IMR-90 (cell line): ENCODE data around the gene ECHS1. TPM values are rescaled to one million over a fixed set of nuclear protein-coding genes. Genes with fewer than 3 reads are reported as not detected.
A peak's percentile ranks its signal among the peaks of the same experiment; 100 is the strongest.

Experiments used
- ATAC-seq: fragments of 200-7000 bp; cut with Tn5 transposase; 2 replicates; pipeline ENCODE4 v1.9.1; 2020; ENCODE audit warnings: low read depth, mild to moderate bottlenecking, moderate library complexity
- BruUV-seq: library from RNA; stranded (reverse); fragments of 400-500 nt; replicated peaks from 2 replicates; lab custom pipeline; 2021; lab: Mats Ljungman, UMichigan
- CTCF ChIA-PET: fragments of 300-600 bp; formaldehyde crosslinking; extraction: SDS; loops from one replicate; lab custom pipeline; 2021; ENCODE audit warnings: antibody characterized with exemption; lab: Yijun Ruan, JAX
- POLR2A ChIA-PET: fragments of 300-600 bp; sonication (Branson Sonifier 250); formaldehyde crosslinking; loops from one replicate; lab custom pipeline; 2022; ENCODE audit warnings: antibody characterized with exemption; ENCODE audit not compliant: unreplicated experiment; lab: Charles Lee
- DNase-seq: peaks from one replicate; pipeline ENCODE4 v3.0.0; 2013
- H2AFZ ChIP-seq: replicated peaks from 2 replicates; pipeline ENCODE3; 2013; ENCODE audit warnings: low read length, mild to moderate bottlenecking; ENCODE audit not compliant: poor library complexity
- H2AK5ac ChIP-seq: 2 replicates; pipeline ENCODE4 v1.6.1; 2013; ENCODE audit warnings: low read depth, low read length, inconsistent platforms
- H2AK9ac ChIP-seq: replicated peaks from 2 replicates; pipeline ENCODE3; 2013; ENCODE audit warnings: mild to moderate bottlenecking, low read depth, low read length, moderate library complexity; ENCODE audit not compliant: poor library complexity
- H2BK120ac ChIP-seq: 2 replicates; pipeline ENCODE4 v1.6.1; 2013; ENCODE audit warnings: low read depth, low read length, inconsistent platforms
- H2BK15ac ChIP-seq: 3 replicates; pipeline ENCODE4 v1.6.1; 2013; ENCODE audit warnings: low read depth, low read length, inconsistent platforms
- H2BK20ac ChIP-seq: 2 replicates; pipeline ENCODE4 v1.6.1; 2013; ENCODE audit warnings: low read depth, mild to moderate bottlenecking, inconsistent platforms, low read length, moderate library complexity
- H2BK5ac ChIP-seq: 2 replicates; pipeline ENCODE4 v1.6.1; 2013; ENCODE audit warnings: mild to moderate bottlenecking, low read depth, low read length, inconsistent platforms; ENCODE audit not compliant: poor library complexity, severe bottlenecking
- H3K14ac ChIP-seq: replicated peaks from 2 replicates; pipeline ENCODE4 v1.6.1; 2013; ENCODE audit warnings: low read depth, low read length, inconsistent platforms
- H3K18ac ChIP-seq: 2 replicates; pipeline ENCODE4 v1.6.1; 2013; ENCODE audit warnings: low read depth, low read length, control low read depth
- H3K23ac ChIP-seq: 2 replicates; pipeline ENCODE4 v1.6.1; 2013; ENCODE audit warnings: low read depth, low read length, inconsistent platforms
- H3K27ac ChIP-seq: 2 replicates; pipeline ENCODE4 v1.5.1; 2013; ENCODE audit warnings: mild to moderate bottlenecking, control low read depth, low read length; ENCODE audit not compliant: insufficient read depth
- H3K27me3 ChIP-seq: 2 replicates; pipeline ENCODE4 v1.6.1; 2013; ENCODE audit warnings: low read length; ENCODE audit not compliant: control insufficient read depth, insufficient read depth
- H3K36me3 ChIP-seq: 2 replicates; pipeline ENCODE4 v1.6.1; 2013; ENCODE audit warnings: low read length, mixed read lengths; ENCODE audit not compliant: control insufficient read depth, insufficient read depth
- H3K4ac ChIP-seq: 2 replicates; pipeline ENCODE4 v1.6.1; 2013; ENCODE audit warnings: low read depth, low read length, inconsistent platforms
- H3K4me1 ChIP-seq: 2 replicates; pipeline ENCODE4 v1.6.1; 2013; ENCODE audit warnings: low read length, mixed read lengths; ENCODE audit not compliant: control insufficient read depth, insufficient read depth
- H3K4me2 ChIP-seq: 2 replicates; pipeline ENCODE4 v1.6.1; 2013; ENCODE audit warnings: low read depth, mild to moderate bottlenecking, control low read depth, low read length, moderate library complexity
- H3K4me3 ChIP-seq: 2 replicates; pipeline ENCODE4 v1.5.1; 2013; ENCODE audit warnings: low read depth, mild to moderate bottlenecking, control low read depth, low read length, moderate library complexity; ENCODE audit not compliant: insufficient read depth
- H3K56ac ChIP-seq: 2 replicates; pipeline ENCODE4 v1.6.1; 2013; ENCODE audit warnings: low read length, inconsistent platforms; ENCODE audit not compliant: insufficient read depth; ENCODE audit errors: extremely low read depth
- H3K79me1 ChIP-seq, 2 experiments: 2 replicates each; pipeline ENCODE4 v1.6.1; 2013; ENCODE audit warnings: low read length in 2 of 2, inconsistent platforms in 1 of 2, low read depth in 1 of 2
- H3K9ac ChIP-seq: 2 replicates; pipeline ENCODE4 v1.6.1; 2013; ENCODE audit warnings: low read depth, low read length, control low read depth
- H3K9me1 ChIP-seq: 2 replicates; pipeline ENCODE4 v1.6.1; 2013; ENCODE audit warnings: low read length, inconsistent platforms; ENCODE audit not compliant: insufficient read depth
- H3K9me3 ChIP-seq: 2 replicates; pipeline ENCODE4 v1.6.1; 2013; ENCODE audit warnings: low read length; ENCODE audit not compliant: control insufficient read depth, insufficient read depth
- H4K20me1 ChIP-seq: 2 replicates; pipeline ENCODE4 v1.6.1; 2013; ENCODE audit warnings: low read length, inconsistent platforms; ENCODE audit not compliant: insufficient read depth
- H4K5ac ChIP-seq: 2 replicates; pipeline ENCODE4 v1.6.1; 2013; ENCODE audit warnings: mild to moderate bottlenecking, low read depth, low read length, control low read depth
- H4K8ac ChIP-seq, 2 experiments: 2 replicates each; pipeline ENCODE4 v1.6.1; 2013; ENCODE audit warnings: low read depth in 2 of 2, low read length in 2 of 2, control low read depth in 1 of 2, inconsistent platforms in 1 of 2
- H4K91ac ChIP-seq: 2 replicates; pipeline ENCODE4 v1.6.1; 2013; ENCODE audit warnings: low read depth, low read length, inconsistent platforms; ENCODE audit not compliant: insufficient read depth
- BHLHE40 ChIP-seq: fragments of 150-350 bp; IDR thresholded peaks from 2 replicates; pipeline ENCODE4 v1.6.1; 2016; ENCODE audit warnings: mild to moderate bottlenecking, low read depth, low read length
- CTCF ChIP-seq: conservative IDR thresholded peaks from 2 replicates; pipeline ENCODE4 v1.5.1; 2012; ENCODE audit warnings: mild to moderate bottlenecking, low read depth, low read length, improper control_type of control experiment
- MAZ ChIP-seq: IDR thresholded peaks from 2 replicates; pipeline ENCODE4 v1.6.1; 2012; ENCODE audit warnings: low read depth, mild to moderate bottlenecking, low read length, improper control_type of control experiment, moderate library complexity, borderline replicate concordance
- SMC3 ChIP-seq: fragments of 150-350 bp; IDR thresholded peaks from 2 replicates; pipeline ENCODE4 v1.6.1; 2016; ENCODE audit warnings: low read depth, mild to moderate bottlenecking, antibody characterized with exemption, low read length, moderate library complexity
- WGBS, 2 experiments: methylation state at CpG; one replicate each; pipeline versions ENCODE4 v1.1.5 to v1.1.7; 2013; ENCODE audit warnings: missing lambda C conversion rate in 2 of 2; ENCODE audit not compliant: insufficient read length in 1 of 2; ENCODE audit errors: extremely low coverage in 2 of 2; 5-methylcytosine and 5-hydroxymethylcytosine counted together
- dilution Hi-C: fragments of 300-500 bp; cut with HindIII; formaldehyde crosslinking; loops from one replicate; pipeline ENCODE4 v1.14.3; 2018; ENCODE audit warnings: low sequenced_read_pairs; ENCODE audit not compliant: unreplicated experiment
- in situ Hi-C: fragments of 300-500 bp; cut with MboI; formaldehyde crosslinking; loops from 3 replicates; pipeline ENCODE4 v1.14.3; 2019; ENCODE audit warnings: low sequenced_read_pairs, inconsistent platforms, mixed read lengths
- intact Hi-C: fragments of 100-400 bp; cut with micrococcal nuclease; formaldehyde crosslinking; loops from 2 replicates; pipeline ENCODE4 v1.10.0; 2022
- polyA plus RNA-seq, 3 experiments: library from polyadenylated mRNA; depleted of rRNA; stranded (reverse); fragments of >200 nt; gene quantifications; 2 replicates each; pipeline ENCODE4 v1.2.3, GENCODE V29; 2012; ENCODE audit warnings: low replicate concordance in 1 of 3
- total RNA-seq: library from RNA; depleted of rRNA; stranded (reverse); fragments of >200 nt; gene quantifications from 2 replicates; pipeline ENCODE4 v1.2.3, GENCODE V29; 2012

Gene ECHS1
- total and polyA plus RNA-seq, 2 of the 4 experiments (the other 2 are of a cell fraction) = 60.8 to 84.2 TPM

- intact Hi-C loops (loop anchor here (10.0 kb wide), 2 partner anchors 49 to 199 kb away; partner anchors contain the start of genes CYP2E1, ECHS1 and PAOX), dilution Hi-C loops (no loop called here), in situ Hi-C loops (loop anchor here (10.0 kb wide), 1 partner anchor 169 kb away; no protein-coding TSS in a partner anchor)
- BruUV-seq = no TSS peak
- Histone ChIP-seq H3K9ac (peak overlapping the region; percentile 40; the same call in 1 of the 2 replicates), H3K18ac (no peak overlapping the region), H2AK5ac (no peak overlapping the region), H3K27me3 (peaks cover 16% of the 10 kb centered on the region), H2AK9ac (peak overlapping the region; percentile 72), H4K5ac (no peak overlapping the region), H3K23ac (no peak overlapping the region), H4K20me1 (0 out of 2 replicates have a peak, but pooled peaks cover 3% of the 10 kb centered on the region), H3K4me3 (peak overlapping the region; percentile 48), H2BK15ac (no peak overlapping the region), H3K4me1 (peaks cover 18% of the 10 kb centered on the region), H2BK120ac (no peak overlapping the region), H3K14ac (no peak overlapping the region), H3K9me1 (0 out of 2 replicates have a peak, but pooled peaks cover 6% of the 10 kb centered on the region), H3K4ac (no peak overlapping the region), H2BK20ac (no peak overlapping the region), H2AFZ (peak overlapping the region; percentile 86), H4K8ac (0 out of 4 replicates have a peak overlapping the region, but pooled peaks of 1 of the 2 experiments have one; percentile 25), H3K56ac (no peak overlapping the region), H3K79me1 (no peaks in the 10 kb centered on the region), H3K9me3 (no peaks in the 10 kb centered on the region), H3K27ac (no peak overlapping the region), H2BK5ac (no peak overlapping the region), H4K91ac (no peak overlapping the region), H3K36me3 (no peaks in the 10 kb centered on the region), H3K4me2 (peak overlapping the region; percentile 50; the same call in 1 of the 2 replicates)
- 7% methylated on average over 47 of the region's 91 CpGs; no CpG with 5 or more reads in 1 of the 2 experiments for WGBS, 2 experiments
- TF ChIP-seq CTCF (no peak), BHLHE40 (no peak), MAZ (0 out of 2 replicates have a peak, but pooled peaks have one; percentile 59), SMC3 (no peak)
- DNase-seq (no peak), ATAC-seq (peak; percentile 7; the same call in 1 of the 2 replicates)
- ChIA-PET POLR2A (no interaction called here), CTCF (no interaction called here)
Measured at GRCh38 chr10:133325440-133326222, 47.5 kb downstream of the ECHS1 start.
